ENCODE measurements around the gene TPTE2. TPM values are rescaled to one million over a fixed set of nuclear protein-coding genes. Genes with fewer than 3 reads are reported as not detected.

The TPTE2 gene
- total RNA-seq, 2 donors from 2014 or later = 0.15 TPM; not detected in 1

DNA sequence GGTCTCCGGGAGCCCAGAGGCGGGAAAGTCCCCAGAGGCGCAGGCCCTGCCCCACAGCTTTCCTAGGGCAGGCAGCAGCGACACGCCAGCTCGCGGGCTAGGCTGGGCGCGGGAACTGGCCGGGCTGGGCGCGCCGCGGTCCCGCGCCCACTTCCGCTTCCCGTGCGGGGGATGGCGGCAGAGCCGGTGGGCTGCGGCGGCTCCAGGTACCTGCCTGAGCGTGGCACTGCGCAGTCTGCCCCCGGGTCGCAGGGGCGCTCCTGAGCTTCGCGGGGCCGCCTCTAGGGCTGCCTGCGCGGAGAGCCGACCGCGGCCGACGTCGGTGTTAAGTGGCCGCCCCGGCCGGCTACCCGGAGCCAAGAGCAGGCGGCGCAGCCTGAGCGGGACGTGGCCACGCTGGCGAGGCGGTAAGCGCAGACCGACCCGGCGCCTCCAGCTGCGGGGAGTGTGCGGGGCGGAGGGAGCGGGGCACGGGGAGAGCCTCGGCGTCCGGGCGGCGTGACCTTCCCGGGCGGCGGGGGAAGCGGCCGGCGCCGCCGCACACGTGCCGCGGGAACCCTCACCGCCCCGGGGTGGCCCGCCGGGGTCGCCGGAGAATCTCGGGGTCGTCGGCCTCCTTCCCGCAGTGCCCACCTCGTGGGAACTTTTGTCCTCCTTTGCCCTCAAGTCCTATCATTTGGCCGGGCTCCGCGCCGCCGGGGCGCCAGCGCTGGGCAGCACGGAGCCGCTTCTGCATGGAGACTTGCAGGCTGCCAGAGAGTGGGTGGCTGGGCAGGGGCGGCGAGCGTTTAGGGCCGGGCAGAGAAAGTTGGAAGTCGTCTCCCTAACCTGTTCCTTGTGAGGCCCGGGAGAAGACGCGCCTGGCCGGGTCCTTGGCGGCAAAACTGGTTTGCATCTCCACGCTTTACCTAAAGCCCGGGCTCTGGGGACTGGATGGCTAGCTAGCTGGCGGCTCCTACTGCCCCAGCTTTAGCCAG, 40.7 kb upstream of the TPTE2 start:
- Histone ChIP-seq H3K27ac (peak overlapping the region; percentile 32), H3K4me1 (no peaks in the 10 kb centered on the region), H3K9me3 (no peaks in the 10 kb centered on the region), H3K9ac (ENCODE audit: low read depth in 2 of 2, low read length in 2 of 2) (peak overlapping the region; percentile 26 to 69), H3K4me3 (peak overlapping the region; percentile 71), H3K27me3 (peaks cover 4% of the 10 kb centered on the region), H3K36me3 (no peaks in the 10 kb centered on the region)
- peak; percentile 30 for DNase-seq
- TF ChIP-seq, protein P1, sequence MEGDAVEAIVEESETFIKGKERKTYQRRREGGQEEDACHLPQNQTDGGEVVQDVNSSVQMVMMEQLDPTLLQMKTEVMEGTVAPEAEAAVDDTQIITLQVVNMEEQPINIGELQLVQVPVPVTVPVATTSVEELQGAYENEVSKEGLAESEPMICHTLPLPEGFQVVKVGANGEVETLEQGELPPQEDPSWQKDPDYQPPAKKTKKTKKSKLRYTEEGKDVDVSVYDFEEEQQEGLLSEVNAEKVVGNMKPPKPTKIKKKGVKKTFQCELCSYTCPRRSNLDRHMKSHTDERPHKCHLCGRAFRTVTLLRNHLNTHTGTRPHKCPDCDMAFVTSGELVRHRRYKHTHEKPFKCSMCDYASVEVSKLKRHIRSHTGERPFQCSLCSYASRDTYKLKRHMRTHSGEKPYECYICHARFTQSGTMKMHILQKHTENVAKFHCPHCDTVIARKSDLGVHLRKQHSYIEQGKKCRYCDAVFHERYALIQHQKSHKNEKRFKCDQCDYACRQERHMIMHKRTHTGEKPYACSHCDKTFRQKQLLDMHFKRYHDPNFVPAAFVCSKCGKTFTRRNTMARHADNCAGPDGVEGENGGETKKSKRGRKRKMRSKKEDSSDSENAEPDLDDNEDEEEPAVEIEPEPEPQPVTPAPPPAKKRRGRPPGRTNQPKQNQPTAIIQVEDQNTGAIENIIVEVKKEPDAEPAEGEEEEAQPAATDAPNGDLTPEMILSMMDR (IDR thresholded peaks at IDR 0.05) = no peak
- intact Hi-C loops (cut with DNase I) = no loop called here

DNA sequence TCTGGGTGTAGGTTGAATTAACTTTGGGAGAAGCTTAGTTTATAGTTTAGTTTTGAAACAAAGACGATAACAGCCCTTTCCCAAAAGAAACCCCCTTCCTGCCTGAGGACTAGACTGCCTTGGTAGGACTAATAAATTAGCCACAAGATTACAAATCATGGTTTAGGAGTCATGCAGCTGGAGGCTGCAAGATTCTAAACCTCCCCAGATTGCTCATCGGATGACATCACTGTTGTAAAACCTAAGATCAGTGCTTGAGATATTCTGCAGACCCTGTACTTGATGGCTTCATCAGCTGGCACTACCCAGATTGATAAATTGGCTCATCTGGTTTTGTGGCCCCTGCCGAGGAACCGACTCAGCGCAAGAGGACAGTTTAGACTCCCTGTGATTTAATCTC, 36.2 kb upstream of the TPTE2 start:
- Histone ChIP-seq H3K27ac (no peak overlapping the region), H3K4me1 (no peaks in the 10 kb centered on the region), H3K9ac (ENCODE audit: low read depth in 2 of 2, low read length in 2 of 2) (no peak overlapping the region), H3K4me3 (no peak overlapping the region), H3K27me3 (peaks cover 4% of the 10 kb centered on the region), H3K9me3 (no peaks in the 10 kb centered on the region), H3K36me3 (no peaks in the 10 kb centered on the region)
- TF ChIP-seq, protein P1 (IDR thresholded peaks at IDR 0.05) = no peak
- intact Hi-C loops (cut with DNase I) = no loop called here
- no peak for DNase-seq

- Histone ChIP-seq H3K27ac (no peak overlapping the region), H3K4me1 (no peaks in the 10 kb centered on the region), H3K9me3 (no peaks in the 10 kb centered on the region), H3K36me3 (no peaks in the 10 kb centered on the region), H3K4me3 (no peak overlapping the region), H3K9ac (ENCODE audit: low read depth in 2 of 2, low read length in 2 of 2) (no peak overlapping the region), H3K27me3 (peaks cover 1% of the 10 kb centered on the region)
- intact Hi-C loops (cut with DNase I) = no loop called here
- TF ChIP-seq, protein P1 (IDR thresholded peaks at IDR 0.05) = no peak
- DNase-seq = no peak
Measured at GRCh38 chr13:19596960-19597361, 35.6 kb upstream of the TPTE2 start.

DNA sequence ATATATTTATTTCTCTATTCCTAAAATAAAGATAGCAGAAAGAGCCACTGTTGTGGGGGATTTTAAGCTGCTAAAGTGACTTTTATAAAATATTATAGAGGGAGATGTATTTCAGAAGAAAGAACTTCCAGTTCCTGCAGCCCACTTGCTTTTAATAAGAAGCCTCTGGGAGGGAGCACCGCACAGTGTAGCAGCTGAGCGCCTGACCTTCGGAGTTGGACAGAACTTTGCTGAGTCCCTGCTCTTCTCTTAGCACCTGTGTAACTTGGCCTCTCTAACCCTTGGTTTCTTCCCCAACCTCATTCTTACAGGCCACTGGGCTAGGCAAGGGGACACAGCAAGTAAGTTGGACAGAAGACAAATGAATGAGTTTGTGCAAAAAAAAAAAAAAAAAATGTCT, 34.8 kb upstream of the TPTE2 start:
- DNase-seq = no peak
- no peak overlapping the region for H3K27ac ChIP-seq
- H3K36me3 ChIP-seq = no peaks in the 10 kb centered on the region
- intact Hi-C loops (cut with DNase I) = no loop called here
- no peak overlapping the region for H3K4me3 ChIP-seq
- TF ChIP-seq, protein P1 (IDR thresholded peaks at IDR 0.05) = no peak
- no peak overlapping the region for H3K9ac ChIP-seq (ENCODE audit: low read depth in 2 of 2, low read length in 2 of 2)
- H3K9me3 ChIP-seq = no peaks in the 10 kb centered on the region
- H3K27me3 ChIP-seq = no peaks in the 10 kb centered on the region
- H3K4me1 ChIP-seq = no peaks in the 10 kb centered on the region

- Histone ChIP-seq H3K4me3 (no peak overlapping the region), H3K36me3 (no peaks in the 10 kb centered on the region), H3K27ac (no peak overlapping the region), H3K27me3 (no peaks in the 10 kb centered on the region), H3K9me3 (no peaks in the 10 kb centered on the region), H3K4me1 (no peaks in the 10 kb centered on the region), H3K9ac (ENCODE audit: low read depth in 2 of 2, low read length in 2 of 2) (no peak overlapping the region)
- TF ChIP-seq, protein P1 (IDR thresholded peaks at IDR 0.05) = no peak
- intact Hi-C loops (cut with DNase I) = no loop called here
- DNase-seq = no peak
Measured at GRCh38 chr13:19592657-19593180, 31.4 kb upstream of the TPTE2 start.
